ENCODE data around the gene ZNF385A. TPM values are rescaled to one million over a fixed set of nuclear protein-coding genes. Genes with fewer than 3 reads are reported as not detected.

The ZNF385A gene
- polyA plus RNA-seq, 1 donor: 4.7 TPM

- WGBS (ENCODE audit: insufficient coverage, low lambda C conversion rate): no CpG with 5 or more reads among the region's 4 CpGs
- no peak overlapping the region for H3K27ac ChIP-seq (ENCODE audit: low read length)
- H3K4me1 ChIP-seq (ENCODE audit: control insufficient read depth, insufficient read depth, low read length): no peaks in the 10 kb centered on the region
- no peak overlapping the region for H3K4me3 ChIP-seq (ENCODE audit: low read length)
- H3K36me3 ChIP-seq (ENCODE audit: control insufficient read depth, insufficient read depth, low read length): no peaks in the 10 kb centered on the region
- DNase-seq: no peak
- peaks cover 48% of the 10 kb centered on the region for H3K27me3 ChIP-seq (ENCODE audit: control insufficient read depth, insufficient read depth, low read length)
- no peaks in the 10 kb centered on the region for H3K9me3 ChIP-seq (ENCODE audit: control insufficient read depth, low read depth, low read length)
Measured at GRCh38 chr12:54415221-54415929, 30.8 kb upstream of the ZNF385A start.

- H3K27ac ChIP-seq (ENCODE audit: low read length): no peak overlapping the region
- H3K36me3 ChIP-seq (ENCODE audit: control insufficient read depth, insufficient read depth, low read length): peaks cover 8% of the 10 kb centered on the region
- no peak overlapping the region for H3K4me3 ChIP-seq (ENCODE audit: low read length)
- WGBS (ENCODE audit: insufficient coverage, low lambda C conversion rate): no CpG with 5 or more reads among the region's 9 CpGs
- H3K27me3 ChIP-seq (ENCODE audit: control insufficient read depth, insufficient read depth, low read length): peaks cover 29% of the 10 kb centered on the region
- no peak for DNase-seq
- H3K9me3 ChIP-seq (ENCODE audit: control insufficient read depth, low read depth, low read length): no peaks in the 10 kb centered on the region
- H3K4me1 ChIP-seq (ENCODE audit: control insufficient read depth, insufficient read depth, low read length): no peaks in the 10 kb centered on the region
Measured at GRCh38 chr12:54413284-54414190, 29.0 kb upstream of the ZNF385A start.

GRCh38 chr12:54412786-54413185 is 28.3 kb upstream of the ZNF385A start:
- Histone ChIP-seq H3K27me3 (ENCODE audit: control insufficient read depth, insufficient read depth, low read length) (peaks cover 22% of the 10 kb centered on the region), H3K36me3 (ENCODE audit: control insufficient read depth, insufficient read depth, low read length) (peaks cover 10% of the 10 kb centered on the region), H3K9me3 (ENCODE audit: control insufficient read depth, low read depth, low read length) (no peaks in the 10 kb centered on the region), H3K4me1 (ENCODE audit: control insufficient read depth, insufficient read depth, low read length) (no peaks in the 10 kb centered on the region), H3K27ac (ENCODE audit: low read length) (no peak overlapping the region), H3K4me3 (ENCODE audit: low read length) (no peak overlapping the region)
- no peak for DNase-seq
- no CpG with 5 or more reads among the region's 3 CpGs for WGBS (ENCODE audit: insufficient coverage, low lambda C conversion rate)

GRCh38 chr12:54412348-54412747 is 27.8 kb upstream of the ZNF385A start:
- Histone ChIP-seq H3K36me3 (ENCODE audit: control insufficient read depth, insufficient read depth, low read length) (peaks cover 12% of the 10 kb centered on the region), H3K27ac (ENCODE audit: low read length) (no peak overlapping the region), H3K4me3 (ENCODE audit: low read length) (no peak overlapping the region), H3K27me3 (ENCODE audit: control insufficient read depth, insufficient read depth, low read length) (peaks cover 18% of the 10 kb centered on the region), H3K9me3 (ENCODE audit: control insufficient read depth, low read depth, low read length) (no peaks in the 10 kb centered on the region), H3K4me1 (ENCODE audit: control insufficient read depth, insufficient read depth, low read length) (no peaks in the 10 kb centered on the region)
- no CpG with 5 or more reads among the region's 4 CpGs for WGBS (ENCODE audit: insufficient coverage, low lambda C conversion rate)
- DNase-seq: no peak

GRCh38 chr12:54411391-54412241 is 27.1 kb upstream of the ZNF385A start:
- peaks cover 12% of the 10 kb centered on the region for H3K36me3 ChIP-seq (ENCODE audit: control insufficient read depth, insufficient read depth, low read length)
- H3K27ac ChIP-seq (ENCODE audit: low read length): no peak overlapping the region
- peaks cover 12% of the 10 kb centered on the region for H3K27me3 ChIP-seq (ENCODE audit: control insufficient read depth, insufficient read depth, low read length)
- no peak for DNase-seq
- no peak overlapping the region for H3K4me3 ChIP-seq (ENCODE audit: low read length)
- H3K4me1 ChIP-seq (ENCODE audit: control insufficient read depth, insufficient read depth, low read length): no peaks in the 10 kb centered on the region
- H3K9me3 ChIP-seq (ENCODE audit: control insufficient read depth, low read depth, low read length): no peaks in the 10 kb centered on the region
- WGBS (ENCODE audit: insufficient coverage, low lambda C conversion rate): no CpG with 5 or more reads among the region's 10 CpGs

GRCh38 chr12:54409267-54409666 is 24.7 kb upstream of the ZNF385A start:
- Histone ChIP-seq H3K36me3 (ENCODE audit: control insufficient read depth, insufficient read depth, low read length) (peaks cover 16% of the 10 kb centered on the region), H3K4me3 (ENCODE audit: low read length) (no peak overlapping the region), H3K4me1 (ENCODE audit: control insufficient read depth, insufficient read depth, low read length) (no peaks in the 10 kb centered on the region)

GRCh38 chr12:54407183-54407905 is 22.8 kb upstream of the ZNF385A start:
- Histone ChIP-seq H3K4me1 (ENCODE audit: control insufficient read depth, insufficient read depth, low read length) (no peaks in the 10 kb centered on the region), H3K36me3 (ENCODE audit: control insufficient read depth, insufficient read depth, low read length) (peaks cover 27% of the 10 kb centered on the region), H3K27ac (ENCODE audit: low read length) (no peak overlapping the region), H3K27me3 (ENCODE audit: control insufficient read depth, insufficient read depth, low read length) (peaks cover 10% of the 10 kb centered on the region), H3K9me3 (ENCODE audit: control insufficient read depth, low read depth, low read length) (no peaks in the 10 kb centered on the region), H3K4me3 (ENCODE audit: low read length) (no peak overlapping the region)
- no CpG with 5 or more reads among the region's 5 CpGs for WGBS (ENCODE audit: insufficient coverage, low lambda C conversion rate)
- no peak for DNase-seq

More at GRCh38 chr12:54409267-54409666, 24.7 kb upstream of the ZNF385A start:
- DNase-seq: no peak
- Histone ChIP-seq H3K27me3 (ENCODE audit: control insufficient read depth, insufficient read depth, low read length) (peaks cover 11% of the 10 kb centered on the region), H3K27ac (ENCODE audit: low read length) (no peak overlapping the region), H3K9me3 (ENCODE audit: control insufficient read depth, low read depth, low read length) (no peaks in the 10 kb centered on the region)
- WGBS (ENCODE audit: insufficient coverage, low lambda C conversion rate): no CpG with 5 or more reads among the region's 8 CpGs

- H3K9me3 ChIP-seq (ENCODE audit: control insufficient read depth, low read depth, low read length): no peaks in the 10 kb centered on the region
- no peak overlapping the region for H3K4me3 ChIP-seq (ENCODE audit: low read length)
- no peak overlapping the region for H3K27ac ChIP-seq (ENCODE audit: low read length)
- no peak for DNase-seq
- H3K4me1 ChIP-seq (ENCODE audit: control insufficient read depth, insufficient read depth, low read length): no peaks in the 10 kb centered on the region
- H3K36me3 ChIP-seq (ENCODE audit: control insufficient read depth, insufficient read depth, low read length): peaks cover 40% of the 10 kb centered on the region
- WGBS (ENCODE audit: insufficient coverage, low lambda C conversion rate): no CpG with 5 or more reads among the region's 7 CpGs
- peaks cover 12% of the 10 kb centered on the region for H3K27me3 ChIP-seq (ENCODE audit: control insufficient read depth, insufficient read depth, low read length)
Measured at GRCh38 chr12:54405573-54405972, 21.0 kb upstream of the ZNF385A start.

GRCh38 chr12:54405106-54405505 is 20.6 kb upstream of the ZNF385A start:
- Histone ChIP-seq H3K4me1 (ENCODE audit: control insufficient read depth, insufficient read depth, low read length) (no peaks in the 10 kb centered on the region), H3K36me3 (ENCODE audit: control insufficient read depth, insufficient read depth, low read length) (peaks cover 43% of the 10 kb centered on the region), H3K9me3 (ENCODE audit: control insufficient read depth, low read depth, low read length) (no peaks in the 10 kb centered on the region), H3K4me3 (ENCODE audit: low read length) (no peak overlapping the region), H3K27me3 (ENCODE audit: control insufficient read depth, insufficient read depth, low read length) (peaks cover 12% of the 10 kb centered on the region), H3K27ac (ENCODE audit: low read length) (no peak overlapping the region)
- no CpG with 5 or more reads among the region's 10 CpGs for WGBS (ENCODE audit: insufficient coverage, low lambda C conversion rate)
- no peak for DNase-seq
